Neural cell (in vitro differentiated cells): ENCODE results near the gene PAK3. TPM values are rescaled to one million over a fixed set of nuclear protein-coding genes. Genes with fewer than 3 reads are reported as not detected.

Source experiments
- H2AFZ ChIP-seq: fragments of 200-600, 300-800 bp; sonication (generic), shearing (Covaris generic); 2 replicates; pipeline ENCODE4 v1.6.0; 2014; ENCODE audit warnings: low read depth, mild to moderate bottlenecking, antibody characterized with exemption, low read length, moderate library complexity
- H3F3A ChIP-seq: fragments of 200-600 bp; shearing (Covaris generic); 2 replicates; pipeline ENCODE4 v1.6.1; 2016; ENCODE audit warnings: mild to moderate bottlenecking, moderate library complexity, mixed read lengths, antibody characterized with exemption, low read length; ENCODE audit not compliant: insufficient read depth, poor library complexity, severe bottlenecking
- H3K27ac ChIP-seq: fragments of 200-600, 300-800 bp; sonication (generic), shearing (Covaris generic); 2 replicates; pipeline ENCODE4 v1.5.1; 2014; ENCODE audit warnings: mild to moderate bottlenecking, low read length, moderate library complexity
- H3K27me3 ChIP-seq: fragments of 300-800, 200-600 bp; sonication (generic), shearing (Covaris generic); 2 replicates; pipeline ENCODE4 v1.6.0; 2014; ENCODE audit warnings: mild to moderate bottlenecking, low read depth, low read length, moderate library complexity; ENCODE audit not compliant: insufficient read depth
- H3K36me3 ChIP-seq: fragments of 300-800, 200-600 bp; sonication (generic), shearing (Covaris generic); 2 replicates; pipeline ENCODE4 v1.5.1; 2014; ENCODE audit warnings: mild to moderate bottlenecking, antibody characterized with exemption, low read length, moderate library complexity; ENCODE audit not compliant: insufficient read depth
- H3K4me2 ChIP-seq: fragments of 300-800, 200-600 bp; sonication (generic), shearing (Covaris generic); 2 replicates; pipeline ENCODE4 v1.6.0; 2014; ENCODE audit warnings: mild to moderate bottlenecking, low read length
- H3K4me3 ChIP-seq: fragments of 300-800, 200-600 bp; sonication (generic), shearing (Covaris generic); 2 replicates; pipeline ENCODE4 v1.5.1; 2014; ENCODE audit warnings: mild to moderate bottlenecking, low read length, moderate library complexity
- H3K79me2 ChIP-seq: fragments of 200-600 bp; shearing (Covaris generic); replicated peaks from 2 replicates; pipeline ENCODE4 v1.6.0; 2014; ENCODE audit warnings: mild to moderate bottlenecking, low read length, moderate library complexity; ENCODE audit not compliant: insufficient read depth
- H3K9ac ChIP-seq: fragments of 300-800, 200-600 bp; sonication (generic), shearing (Covaris generic); 2 replicates; pipeline ENCODE4 v1.6.1; 2016; ENCODE audit warnings: mild to moderate bottlenecking, low read length, mixed read lengths
- H3K9me2 ChIP-seq: fragments of 200-600 bp; shearing (Covaris generic); 2 replicates; pipeline ENCODE4 v1.6.1; 2016; ENCODE audit warnings: mild to moderate bottlenecking, low read length, mixed read lengths; ENCODE audit not compliant: insufficient read depth
- H3K9me3 ChIP-seq: fragments of 200-600, 300-800 bp; sonication (generic), shearing (Covaris generic); 2 replicates; pipeline ENCODE4 v1.6.1; 2016; ENCODE audit warnings: mild to moderate bottlenecking, mixed run types, low read length, moderate library complexity, mixed read lengths
- H4K20me1 ChIP-seq: fragments of 200-600 bp; shearing (Covaris generic); 2 replicates; pipeline ENCODE4 v1.6.1; 2016; ENCODE audit warnings: mild to moderate bottlenecking, mixed run types; ENCODE audit not compliant: insufficient read depth
- CTCF ChIP-seq: fragments of 450-650 bp; IDR thresholded peaks from 2 replicates; pipeline ENCODE4 v1.5.1; 2014; ENCODE audit warnings: antibody characterized with exemption, mild to moderate bottlenecking, moderate library complexity; ENCODE audit not compliant: poor library complexity, severe bottlenecking
- EP300 ChIP-seq: fragments of 450-650 bp; conservative IDR thresholded peaks from 2 replicates; pipeline ENCODE4 v1.6.1; 2014; ENCODE audit warnings: antibody characterized with exemption, mild to moderate bottlenecking, moderate library complexity; ENCODE audit not compliant: poor library complexity, severe bottlenecking
- EZH2 ChIP-seq: fragments of 200-600, 300-800 bp; shearing (Covaris generic), sonication (generic); IDR thresholded peaks from 2 replicates; pipeline ENCODE4 v1.6.1; 2014; ENCODE audit warnings: antibody characterized with exemption, low read length, borderline replicate concordance, mild to moderate bottlenecking; ENCODE audit not compliant: insufficient read depth, poor library complexity, severe bottlenecking
- MXI1 ChIP-seq: fragments of 450-650 bp; conservative IDR thresholded peaks from 2 replicates; pipeline ENCODE4 v1.6.1; 2014; ENCODE audit warnings: antibody characterized with exemption, mild to moderate bottlenecking; ENCODE audit not compliant: poor library complexity, severe bottlenecking
- POLR2AphosphoS5 ChIP-seq: IDR thresholded peaks from 2 replicates; pipeline ENCODE4 v1.6.1; 2012
- RAD21 ChIP-seq: fragments of 450-650 bp; conservative IDR thresholded peaks from 2 replicates; pipeline ENCODE4 v1.6.1; 2014; ENCODE audit warnings: antibody characterized with exemption, mild to moderate bottlenecking, moderate library complexity
- REST ChIP-seq: IDR thresholded peaks from 2 replicates; pipeline ENCODE4 v1.6.1; 2012; ENCODE audit warnings: borderline replicate concordance
- SMC3 ChIP-seq: fragments of 450-650 bp; conservative IDR thresholded peaks from 2 replicates; pipeline ENCODE4 v1.6.1; 2014; ENCODE audit warnings: antibody characterized with exemption, mild to moderate bottlenecking, moderate library complexity; ENCODE audit not compliant: poor library complexity
- TAF1 ChIP-seq: IDR thresholded peaks from 2 replicates; pipeline ENCODE4 v1.6.1; 2012; ENCODE audit warnings: low read depth
- polyA plus RNA-seq: library from polyadenylated mRNA; depleted of rRNA; stranded (reverse); fragments of >200 nt; gene quantifications from 2 replicates; pipeline ENCODE4 v1.2.3, GENCODE V29; 2014

Gene PAK3
- polyA plus RNA-seq, 1 donor from 2014 or later, result 92.4 TPM

GRCh38 chrX:111182997-111183396 lies 87.0 kb downstream of the PAK3 start:
- Histone ChIP-seq H3K4me3 (no peak overlapping the region), H2AFZ (no peak overlapping the region), H3K9ac (no peak overlapping the region), H3K27ac (no peak overlapping the region), H3K27me3 (no peaks in the 10 kb centered on the region), H3K9me2 (no peaks in the 10 kb centered on the region), H4K20me1 (no peaks in the 10 kb centered on the region), H3F3A (no peaks in the 10 kb centered on the region), H3K4me2 (no peak overlapping the region), H3K9me3 (no peaks in the 10 kb centered on the region), H3K36me3 (no peaks in the 10 kb centered on the region), H3K79me2 (no peaks in the 10 kb centered on the region)
- TF ChIP-seq EZH2 (no peak), MXI1 (no peak), CTCF (no peak), POLR2AphosphoS5 (no peak), RAD21 (no peak), SMC3 (no peak), REST (no peak), TAF1 (no peak), EP300 (no peak)

GRCh38 chrX:111191598-111191997 lies 95.6 kb downstream of the PAK3 start:
- H3K27me3 ChIP-seq, result no peaks in the 10 kb centered on the region

More at GRCh38 chrX:111191598-111191997, 95.6 kb downstream of the PAK3 start:
- no peak overlapping the region for H3K4me3 ChIP-seq
- H4K20me1 ChIP-seq, result no peaks in the 10 kb centered on the region
- no peaks in the 10 kb centered on the region for H3K9me3 ChIP-seq
- no peak overlapping the region for H2AFZ ChIP-seq
- no peaks in the 10 kb centered on the region for H3F3A ChIP-seq
- H3K4me2 ChIP-seq, result no peak overlapping the region
- H3K9me2 ChIP-seq, result no peaks in the 10 kb centered on the region
- TF ChIP-seq EP300 (no peak), MXI1 (no peak), TAF1 (no peak), CTCF (no peak), SMC3 (no peak), POLR2AphosphoS5 (no peak), EZH2 (no peak), REST (no peak), RAD21 (no peak)
- H3K9ac ChIP-seq, result no peak overlapping the region
- no peak overlapping the region for H3K27ac ChIP-seq
- no peaks in the 10 kb centered on the region for H3K79me2 ChIP-seq
- no peaks in the 10 kb centered on the region for H3K36me3 ChIP-seq
